GM21737 (cell line): ENCODE measurements around the gene TBC1D14.

Experiments
- ATAC-seq: cut with Tn5 transposase; IDR thresholded peaks from one replicate; pipeline ENCODE4 v1.9.1; 2021; ENCODE audit warnings: mild to moderate bottlenecking, moderate library complexity; ENCODE audit not compliant: unreplicated experiment

TBC1D14 gene

GRCh38 chr4:7016086-7016485 lies 106.5 kb downstream of the TBC1D14 start:
- ATAC-seq: no peak

GRCh38 chr4:7016512-7016911 lies 106.9 kb downstream of the TBC1D14 start:
- no peak for ATAC-seq

- ATAC-seq: no peak
Measured at GRCh38 chr4:7017446-7018048, 107.9 kb downstream of the TBC1D14 start.

- ATAC-seq: no peak
Measured at GRCh38 chr4:7018281-7018680, 108.7 kb downstream of the TBC1D14 start.

- no peak for ATAC-seq
Measured at GRCh38 chr4:7019367-7019766, 109.7 kb downstream of the TBC1D14 start.

- no peak for ATAC-seq
Measured at GRCh38 chr4:7020290-7020689, 110.7 kb downstream of the TBC1D14 start.

- ATAC-seq: no peak
Measured at GRCh38 chr4:7020856-7021255, 111.2 kb downstream of the TBC1D14 start.

- ATAC-seq: no peak
Measured at GRCh38 chr4:7021355-7021754, 111.7 kb downstream of the TBC1D14 start.

- no peak for ATAC-seq
Measured at GRCh38 chr4:7021930-7022664, 112.5 kb downstream of the TBC1D14 start.

GRCh38 chr4:7023486-7023885 lies 113.9 kb downstream of the TBC1D14 start:
- no peak for ATAC-seq

- ATAC-seq: no peak
Measured at GRCh38 chr4:7023901-7024300, 114.3 kb downstream of the TBC1D14 start.

GRCh38 chr4:7024336-7024890 lies 114.8 kb downstream of the TBC1D14 start:
- ATAC-seq: no peak

GRCh38 chr4:7025040-7025602 lies 115.5 kb downstream of the TBC1D14 start:
- no peak for ATAC-seq

- no peak for ATAC-seq
Measured at GRCh38 chr4:7026107-7026506, 116.5 kb downstream of the TBC1D14 start.

- ATAC-seq: no peak
Measured at GRCh38 chr4:7027284-7027683, 117.7 kb downstream of the TBC1D14 start.

- no peak for ATAC-seq
Measured at GRCh38 chr4:7027913-7028312, 118.3 kb downstream of the TBC1D14 start.

GRCh38 chr4:7029212-7029611 lies 119.6 kb downstream of the TBC1D14 start:
- ATAC-seq: no peak

- ATAC-seq: no peak
Measured at GRCh38 chr4:7029921-7030320, 120.3 kb downstream of the TBC1D14 start.

- ATAC-seq: no peak
Measured at GRCh38 chr4:7030856-7031255, 121.2 kb downstream of the TBC1D14 start.

GRCh38 chr4:7031558-7032449 lies 122.2 kb downstream of the TBC1D14 start:
- no peak for ATAC-seq

- ATAC-seq: no peak
Measured at GRCh38 chr4:7032596-7032995, 123.0 kb downstream of the TBC1D14 start.
